HG03095 (cell line): ENCODE data around the gene UBAC2.
"Not testable (repeated sequence)": the region's sequence is repeated elsewhere in the genome, so short reads cannot be mapped to it uniquely, and the experiment has no call there.

Experiments
- ATAC-seq: cut with Tn5 transposase; IDR thresholded peaks from one replicate; pipeline ENCODE4 v1.9.1; 2021; ENCODE audit warnings: moderate library complexity; ENCODE audit not compliant: unreplicated experiment

UBAC2 gene

GRCh38 chr13:99231721-99232120, 31.1 kb downstream of the UBAC2 start:
- ATAC-seq: no peak

GRCh38 chr13:99237981-99238662, 37.5 kb downstream of the UBAC2 start:
- peak; percentile 60 for ATAC-seq

GRCh38 chr13:99246100-99246499, 45.4 kb downstream of the UBAC2 start:
- no peak for ATAC-seq

GRCh38 chr13:99249178-99249577, 48.5 kb downstream of the UBAC2 start:
- ATAC-seq: not testable (repeated sequence)

GRCh38 chr13:99249606-99250005, 49.0 kb downstream of the UBAC2 start:
- not testable (repeated sequence) for ATAC-seq

- no peak for ATAC-seq
Observed at GRCh38 chr13:99250982-99251825, 50.5 kb downstream of the UBAC2 start.

GRCh38 chr13:99251921-99252320, 51.3 kb downstream of the UBAC2 start:
- ATAC-seq: no peak

GRCh38 chr13:99254830-99255229, 54.2 kb downstream of the UBAC2 start:
- ATAC-seq: no peak

- ATAC-seq: no peak
Observed at GRCh38 chr13:99255271-99255670, 54.6 kb downstream of the UBAC2 start.

GRCh38 chr13:99256283-99256682, 55.6 kb downstream of the UBAC2 start:
- no peak for ATAC-seq

- no peak for ATAC-seq
Observed at GRCh38 chr13:99256709-99257108, 56.1 kb downstream of the UBAC2 start.

- no peak for ATAC-seq
Observed at GRCh38 chr13:99257291-99257690, 56.6 kb downstream of the UBAC2 start.

- ATAC-seq: peak; percentile 86
Observed at GRCh38 chr13:99258210-99258860, 57.7 kb downstream of the UBAC2 start, which contains the start of gene GPR18. Gene GPR18 (minus strand): TSS chr13:99258379. CDS start chr13:99255872, 2,507 bp downstream.

GRCh38 chr13:99258946-99259345, 58.3 kb downstream of the UBAC2 start:
- ATAC-seq: peak; percentile 63

GRCh38 chr13:99260216-99260615, 59.6 kb downstream of the UBAC2 start:
- no peak for ATAC-seq

- ATAC-seq: no peak
Observed at GRCh38 chr13:99261059-99261458, 60.4 kb downstream of the UBAC2 start.

GRCh38 chr13:99263126-99263785, 62.6 kb downstream of the UBAC2 start:
- ATAC-seq: no peak

- no peak for ATAC-seq
Observed at GRCh38 chr13:99264051-99264450, 63.4 kb downstream of the UBAC2 start.

GRCh38 chr13:99265162-99265800, 64.6 kb downstream of the UBAC2 start:
- ATAC-seq: no peak

GRCh38 chr13:99265821-99266426, 65.3 kb downstream of the UBAC2 start:
- ATAC-seq: no peak
